Calu3 (cell line): Measurements from ENCODE around the gene SPATA12. TPM values are rescaled to one million over a fixed set of nuclear protein-coding genes. Genes with fewer than 3 reads are reported as not detected.

Experiments
- BruUV-seq: library from RNA; stranded (reverse); fragments of 400-500 nt; replicated peaks from 2 replicates; lab custom pipeline; 2021; lab: Mats Ljungman, UMichigan
- CTCF ChIA-PET: fragments of 300-600 bp; sonication (Branson Sonifier 250); formaldehyde crosslinking; loops from one replicate; lab custom pipeline; 2022; ENCODE audit warnings: antibody characterized with exemption; lab: Charles Lee
- DNase-seq: peaks from one replicate; pipeline ENCODE4 v3.0.0; 2022
- H3K27ac Mint-ChIP-seq: one replicate; pipeline ENCODE4 v1.8.0; 2022; ENCODE audit warnings: mixed read lengths; ENCODE audit not compliant: unreplicated experiment
- H3K27me3 Mint-ChIP-seq: one replicate; pipeline ENCODE4 v1.8.0; 2022; ENCODE audit warnings: mixed read lengths; ENCODE audit not compliant: unreplicated experiment
- H3K36me3 Mint-ChIP-seq: one replicate; pipeline ENCODE4 v1.8.0; 2022; ENCODE audit warnings: mild to moderate bottlenecking, moderate library complexity, mixed read lengths; ENCODE audit not compliant: insufficient read depth, unreplicated experiment
- H3K4me1 Mint-ChIP-seq: one replicate; pipeline ENCODE4 v1.8.0; 2022; ENCODE audit warnings: mild to moderate bottlenecking, low read depth, mixed read lengths; ENCODE audit not compliant: unreplicated experiment
- H3K4me3 Mint-ChIP-seq: one replicate; pipeline ENCODE4 v1.8.0; 2022; ENCODE audit warnings: mild to moderate bottlenecking, low read depth, moderate library complexity, mixed read lengths; ENCODE audit not compliant: unreplicated experiment
- H3K9me3 Mint-ChIP-seq: one replicate; pipeline ENCODE4 v1.8.0; 2022; ENCODE audit warnings: low read depth, mixed read lengths; ENCODE audit not compliant: unreplicated experiment
- CTCF ChIP-seq: fragments of 200-600 bp; IDR thresholded peaks from one replicate; pipeline ENCODE4 v1.8.0; 2022; ENCODE audit warnings: antibody characterized with exemption; ENCODE audit not compliant: unreplicated experiment
- intact Hi-C: fragments of 100-400 bp; cut with micrococcal nuclease; formaldehyde crosslinking; loops from one replicate; pipeline ENCODE4 v1.10.0; 2022; ENCODE audit not compliant: unreplicated experiment
- total RNA-seq: library from RNA; stranded (reverse); gene quantifications from 2 replicates; pipeline ENCODE4 v1.2.3, GENCODE V29; 2022

The SPATA12 gene
- total RNA-seq, 1 experiment from 2014 or later = 0.47 TPM

GRCh38 chr3:57089043-57089442 is 28.6 kb downstream of the SPATA12 start:
- CTCF ChIA-PET = no interaction called here
- Mint-ChIP-seq H3K9me3 (no peaks in the 10 kb centered on the region), H3K27ac (no peak overlapping the region), H3K4me3 (no peak overlapping the region), H3K4me1 (peaks cover 7% of the 10 kb centered on the region), H3K27me3 (no peaks in the 10 kb centered on the region), H3K36me3 (no peaks in the 10 kb centered on the region)
- no peak for TF ChIP-seq CTCF
- no peak for DNase-seq
- no TSS peak for BruUV-seq
- intact Hi-C loops = no loop called here

GRCh38 chr3:57091521-57092273 is 31.2 kb downstream of the SPATA12 start:
- no peaks in the 10 kb centered on the region for H3K9me3 Mint-ChIP-seq
- no peak for TF ChIP-seq CTCF
- intact Hi-C loops = no loop called here
- H3K36me3 Mint-ChIP-seq = no peaks in the 10 kb centered on the region
- no peak for DNase-seq
- no peaks in the 10 kb centered on the region for H3K4me1 Mint-ChIP-seq
- CTCF ChIA-PET = interaction anchor here (0.9 kb wide), 1 partner anchor 12 kb away, joined by 3 read pairs; no protein-coding TSS in a partner anchor
- BruUV-seq = no TSS peak
- H3K27me3 Mint-ChIP-seq = no peaks in the 10 kb centered on the region
- H3K27ac Mint-ChIP-seq = no peak overlapping the region
- H3K4me3 Mint-ChIP-seq = no peak overlapping the region

- no TSS peak for BruUV-seq
- no peaks in the 10 kb centered on the region for H3K36me3 Mint-ChIP-seq
- no peaks in the 10 kb centered on the region for H3K27me3 Mint-ChIP-seq
- H3K4me3 Mint-ChIP-seq = no peak overlapping the region
- no peak for TF ChIP-seq CTCF
- CTCF ChIA-PET = interaction anchor here (0.8 kb wide), 1 partner anchor 101 kb away, joined by 5 read pairs; no protein-coding TSS in a partner anchor
- no peak for DNase-seq
- intact Hi-C loops = no loop called here
- H3K27ac Mint-ChIP-seq = no peak overlapping the region
- peaks cover 3% of the 10 kb centered on the region for H3K4me1 Mint-ChIP-seq
- H3K9me3 Mint-ChIP-seq = no peaks in the 10 kb centered on the region
Measured at GRCh38 chr3:57093489-57093888, 33.0 kb downstream of the SPATA12 start.

- Mint-ChIP-seq H3K27ac (no peak overlapping the region), H3K9me3 (no peaks in the 10 kb centered on the region), H3K4me3 (no peak overlapping the region), H3K27me3 (no peaks in the 10 kb centered on the region), H3K36me3 (no peaks in the 10 kb centered on the region), H3K4me1 (peaks cover 8% of the 10 kb centered on the region)
- BruUV-seq = no TSS peak
- intact Hi-C loops = no loop called here
- DNase-seq = no peak
- TF ChIP-seq CTCF = no peak
- CTCF ChIA-PET = interaction anchor here (0.8 kb wide), 1 partner anchor 101 kb away, joined by 5 read pairs; no protein-coding TSS in a partner anchor
Measured at GRCh38 chr3:57093971-57094535, 33.6 kb downstream of the SPATA12 start.
